ENCODE results near the gene LRRD1.

DNA sequence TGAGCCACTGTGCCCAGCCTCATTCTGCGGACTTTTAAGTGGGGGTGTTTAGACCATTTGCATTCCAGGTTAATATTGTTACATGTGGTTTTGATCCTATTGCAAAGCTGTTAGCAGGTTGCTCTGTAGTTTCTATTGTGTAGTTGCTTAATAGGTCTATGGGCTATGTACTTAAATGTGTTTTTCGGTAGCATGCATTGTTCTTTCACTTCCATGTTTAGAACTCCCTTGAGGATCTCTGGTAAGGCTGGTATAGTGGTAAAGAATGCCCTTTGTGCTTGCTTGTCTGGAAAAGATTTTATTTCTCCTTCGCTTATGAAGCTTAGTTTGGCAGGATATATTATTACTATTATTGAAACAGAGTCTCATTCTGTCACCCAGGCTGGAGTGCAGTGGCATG lies 13.4 kb upstream of the LRRD1 start:
- TF ChIP-seq, protein P1, sequence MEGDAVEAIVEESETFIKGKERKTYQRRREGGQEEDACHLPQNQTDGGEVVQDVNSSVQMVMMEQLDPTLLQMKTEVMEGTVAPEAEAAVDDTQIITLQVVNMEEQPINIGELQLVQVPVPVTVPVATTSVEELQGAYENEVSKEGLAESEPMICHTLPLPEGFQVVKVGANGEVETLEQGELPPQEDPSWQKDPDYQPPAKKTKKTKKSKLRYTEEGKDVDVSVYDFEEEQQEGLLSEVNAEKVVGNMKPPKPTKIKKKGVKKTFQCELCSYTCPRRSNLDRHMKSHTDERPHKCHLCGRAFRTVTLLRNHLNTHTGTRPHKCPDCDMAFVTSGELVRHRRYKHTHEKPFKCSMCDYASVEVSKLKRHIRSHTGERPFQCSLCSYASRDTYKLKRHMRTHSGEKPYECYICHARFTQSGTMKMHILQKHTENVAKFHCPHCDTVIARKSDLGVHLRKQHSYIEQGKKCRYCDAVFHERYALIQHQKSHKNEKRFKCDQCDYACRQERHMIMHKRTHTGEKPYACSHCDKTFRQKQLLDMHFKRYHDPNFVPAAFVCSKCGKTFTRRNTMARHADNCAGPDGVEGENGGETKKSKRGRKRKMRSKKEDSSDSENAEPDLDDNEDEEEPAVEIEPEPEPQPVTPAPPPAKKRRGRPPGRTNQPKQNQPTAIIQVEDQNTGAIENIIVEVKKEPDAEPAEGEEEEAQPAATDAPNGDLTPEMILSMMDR (IDR thresholded peaks at IDR 0.05; ENCODE audit: low read depth, low read length) = no peak
- no peak for TF ChIP-seq POLR2A (IDR thresholded peaks at IDR 0.05; ENCODE audit: extremely low read depth, insufficient read length)
- no peak for TF ChIP-seq MYC (IDR thresholded peaks at IDR 0.05; ENCODE audit: low read depth, low read length)
- TF ChIP-seq, protein P2, sequence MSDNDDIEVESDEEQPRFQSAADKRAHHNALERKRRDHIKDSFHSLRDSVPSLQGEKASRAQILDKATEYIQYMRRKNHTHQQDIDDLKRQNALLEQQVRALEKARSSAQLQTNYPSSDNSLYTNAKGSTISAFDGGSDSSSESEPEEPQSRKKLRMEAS (IDR thresholded peaks at IDR 0.05; ENCODE audit: low read depth, low read length) = no peak

All from NB4 (cell line).